Gastrocnemius medialis (tissue), 4 donors: ENCODE results near the gene RCVRN.

Source experiments
- POLR2A ChIP-seq, 2 donors: fragments of 450-650 bp; IDR thresholded peaks; one replicate each; pipeline ENCODE4 v1.6.1; 2017; ENCODE audit warnings: antibody characterized with exemption in 2 of 2, mild to moderate bottlenecking in 2 of 2, moderate library complexity in 2 of 2
- TF ChIP-seq, protein P1 (sequence below), 5 experiments: fragments of 450-650 bp in 3 of 5; fragments of 200-600 bp in 2 of 5; sonication (generic) in 2 of 5; IDR thresholded peaks in 4 of 5; conservative IDR thresholded peaks in 1 of 5; 1 replicate in 4 of 5; 2 replicates in 1 of 5; pipeline ENCODE4 v1.5.1; 2016 to 2019; ENCODE audit warnings: antibody characterized with exemption in 5 of 5, mild to moderate bottlenecking in 3 of 5, moderate library complexity in 3 of 5

DNA sequence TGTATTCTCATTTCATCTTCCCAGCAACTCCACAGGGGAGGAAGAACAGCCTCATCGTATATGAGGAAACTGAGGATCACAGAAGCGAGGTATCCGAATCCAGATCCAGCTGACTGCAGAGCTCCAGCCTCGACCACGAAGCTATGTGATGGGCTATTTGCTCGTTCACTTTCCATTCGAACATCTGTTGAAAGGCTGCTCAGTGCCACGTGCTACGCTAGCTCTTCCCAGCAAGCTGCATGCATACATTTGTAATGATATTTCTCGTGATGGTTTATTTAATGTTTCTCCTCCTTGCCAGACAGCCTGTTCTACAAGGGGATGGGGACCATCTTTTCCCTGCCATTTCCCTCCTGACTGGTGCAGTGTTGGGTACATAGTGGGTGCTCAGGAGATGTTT, 48.4 kb upstream of the RCVRN start:
- TF ChIP-seq, protein P1, sequence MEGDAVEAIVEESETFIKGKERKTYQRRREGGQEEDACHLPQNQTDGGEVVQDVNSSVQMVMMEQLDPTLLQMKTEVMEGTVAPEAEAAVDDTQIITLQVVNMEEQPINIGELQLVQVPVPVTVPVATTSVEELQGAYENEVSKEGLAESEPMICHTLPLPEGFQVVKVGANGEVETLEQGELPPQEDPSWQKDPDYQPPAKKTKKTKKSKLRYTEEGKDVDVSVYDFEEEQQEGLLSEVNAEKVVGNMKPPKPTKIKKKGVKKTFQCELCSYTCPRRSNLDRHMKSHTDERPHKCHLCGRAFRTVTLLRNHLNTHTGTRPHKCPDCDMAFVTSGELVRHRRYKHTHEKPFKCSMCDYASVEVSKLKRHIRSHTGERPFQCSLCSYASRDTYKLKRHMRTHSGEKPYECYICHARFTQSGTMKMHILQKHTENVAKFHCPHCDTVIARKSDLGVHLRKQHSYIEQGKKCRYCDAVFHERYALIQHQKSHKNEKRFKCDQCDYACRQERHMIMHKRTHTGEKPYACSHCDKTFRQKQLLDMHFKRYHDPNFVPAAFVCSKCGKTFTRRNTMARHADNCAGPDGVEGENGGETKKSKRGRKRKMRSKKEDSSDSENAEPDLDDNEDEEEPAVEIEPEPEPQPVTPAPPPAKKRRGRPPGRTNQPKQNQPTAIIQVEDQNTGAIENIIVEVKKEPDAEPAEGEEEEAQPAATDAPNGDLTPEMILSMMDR (IDR thresholded peaks at IDR 0.05 in 4 of 5, conservative IDR thresholded peaks at IDR 0.05 in 1 of 5): no peak
- no peak for TF ChIP-seq POLR2A (IDR thresholded peaks at IDR 0.05)
